Kidney (tissue), 14 donors: Measurements from ENCODE around the gene PPP6R1. TPM values are rescaled to one million over a fixed set of nuclear protein-coding genes. Genes with fewer than 3 reads are reported as not detected.
A peak's percentile ranks its signal among the peaks of the same experiment; 100 is the strongest.

Experiments used
- DNase-seq, 5 donors: peaks; one replicate each; pipeline ENCODE4 v3.0.0-alpha.2; 2013 to 2020
- FAIRE-seq: peaks from 2 replicates; lab custom pipeline; 2012; peaks lifted over from hg19 to GRCh38; lab: Jason Lieb, UNC
- H3K27ac ChIP-seq, 2 donors: one replicate each; pipeline ENCODE4 v1.7.0; 2013; ENCODE audit warnings: low read depth in 2 of 2, low read length in 2 of 2, inconsistent platforms in 1 of 2
- H3K27me3 ChIP-seq: one replicate; pipeline ENCODE4 v1.7.1; 2013; ENCODE audit warnings: low read length, inconsistent platforms; ENCODE audit not compliant: control insufficient read depth, insufficient read depth
- H3K36me3 ChIP-seq, 3 donors: one replicate each; pipeline versions ENCODE4 v1.7.0 to v1.7.1; 2013; ENCODE audit warnings: low read length in 3 of 3, control low read depth in 1 of 3, inconsistent platforms in 1 of 3; ENCODE audit not compliant: insufficient read depth in 3 of 3, control insufficient read depth in 2 of 3
- H3K4me1 ChIP-seq, 3 donors: one replicate each; pipeline versions ENCODE4 v1.7.0 to v1.7.1; 2013; ENCODE audit warnings: low read length in 3 of 3, inconsistent platforms in 1 of 3, low read depth in 1 of 3; ENCODE audit not compliant: control insufficient read depth in 2 of 3, insufficient read depth in 2 of 3
- H3K4me3 ChIP-seq, 3 donors: one replicate each; pipeline versions ENCODE4 v1.7.0 to v1.8.1; 2013; ENCODE audit warnings: low read length in 3 of 3, control low read depth in 1 of 3, inconsistent platforms in 1 of 3
- H3K9ac ChIP-seq, 3 donors: one replicate each; pipeline versions ENCODE4 v1.7.0 to v1.7.1; 2013; ENCODE audit warnings: low read length in 3 of 3, control low read depth in 1 of 3, inconsistent platforms in 1 of 3
- H3K9me3 ChIP-seq, 3 donors: one replicate each; pipeline versions ENCODE4 v1.7.0 to v1.7.1; 2013; ENCODE audit warnings: low read length in 3 of 3, control low read depth in 1 of 3, inconsistent platforms in 1 of 3; ENCODE audit not compliant: control insufficient read depth in 2 of 3, insufficient read depth in 1 of 3
- CTCF ChIP-seq: IDR thresholded peaks from 3 replicates; pipeline ENCODE4 v1.5.1; 2012; ENCODE audit warnings: mild to moderate bottlenecking, moderate library complexity, borderline replicate concordance; ENCODE audit not compliant: insufficient read depth; ENCODE audit errors: extremely low read depth
- intact Hi-C: fragments of 100-400 bp; cut with DNase I; formaldehyde crosslinking; loops from one replicate; pipeline ENCODE4 v1.11.1; 2022
- polyA plus RNA-seq: library from polyadenylated mRNA; stranded (reverse); fragments of 350-450 nt; fragmentation: Illumina TruSeq; extraction: RNeasy Lipid Tissue Mini Kit (QIAGEN cat#74804); gene quantifications from one replicate; pipeline ENCODE4 v1.2.3, GENCODE V29; 2014; ENCODE audit warnings: low read depth, low replicate concordance; ENCODE audit not compliant: insufficient read depth
- total RNA-seq: library from RNA; stranded (reverse); fragmentation: NEBNext Ultra II Directional; extraction: Animal tissue kit (Norgen Biotek cat#: 25700); gene quantifications from one replicate; pipeline ENCODE4 v1.2.1, GENCODE V29; 2021
- donor health status: control.
- donor health status: control.
- donor health status: control.
- donor health status: control.
- donor health status: control.
- donor health status: DM: yes; HTN: yes; CAD: no.
- donor health status: Normal renal cell carcinoma (clear cell type).

PPP6R1 gene
- total and polyA plus RNA-seq, 2 donors from 2014 or later, result 30.6 to 61.6 TPM

GRCh38 chr19:55220525-55220924, 38.3 kb downstream of the PPP6R1 start:
- no peak overlapping the region for H3K4me3 ChIP-seq
- H3K36me3 ChIP-seq, result no peaks in the 10 kb centered on the region
- no peaks in the 10 kb centered on the region for H3K27me3 ChIP-seq
- no peak for TF ChIP-seq CTCF
- intact Hi-C loops, result no loop called here
- peaks cover 0 to 2% (median 0%) of the 10 kb centered on the region in 3 donors for H3K4me1 ChIP-seq
- DNase-seq (peak in 1 of 5 donors; percentile 20), FAIRE-seq (no peak)
- no peak overlapping the region for H3K9ac ChIP-seq
- no peak overlapping the region for H3K27ac ChIP-seq
- no peaks in the 10 kb centered on the region for H3K9me3 ChIP-seq

- intact Hi-C loops, result no loop called here
- Histone ChIP-seq H3K27ac (no peak overlapping the region), H3K9ac (no peak overlapping the region), H3K4me3 (peak overlapping the region in 1 of 3 donors; percentile 39), H3K4me1 (peaks cover 0 to 2% (median 0%) of the 10 kb centered on the region in 3 donors), H3K27me3 (no peaks in the 10 kb centered on the region), H3K9me3 (peaks cover 0 to 4% (median 2%) of the 10 kb centered on the region in 3 donors), H3K36me3 (no peaks in the 10 kb centered on the region)
- DNase-seq (peak; percentile 77 to 90 (median 87)), FAIRE-seq (no peak)
- no peak for TF ChIP-seq CTCF
These were observed 42.2 kb downstream of the PPP6R1 start for GRCh38 chr19:55216461-55217198.

GRCh38 chr19:55213547-55213946, 45.3 kb downstream of the PPP6R1 start:
- H3K36me3 ChIP-seq, result no peaks in the 10 kb centered on the region
- intact Hi-C loops, result no loop called here
- no peak for TF ChIP-seq CTCF
- FAIRE-seq, result no peak
- no peak overlapping the region for H3K27ac ChIP-seq
- H3K27me3 ChIP-seq, result no peaks in the 10 kb centered on the region
- no peak overlapping the region for H3K9ac ChIP-seq
- peaks cover 0 to 2% (median 0%) of the 10 kb centered on the region in 3 donors for H3K4me1 ChIP-seq
- H3K9me3 ChIP-seq, result peaks cover 0 to 4% (median 2%) of the 10 kb centered on the region in 3 donors
- H3K4me3 ChIP-seq, result no peak overlapping the region
- DNase-seq, result no peak

- no peak overlapping the region for H3K9ac ChIP-seq
- H3K27me3 ChIP-seq, result no peaks in the 10 kb centered on the region
- H3K36me3 ChIP-seq, result no peaks in the 10 kb centered on the region
- FAIRE-seq, result no peak
- DNase-seq, result no peak
- intact Hi-C loops, result no loop called here
- H3K27ac ChIP-seq, result no peak overlapping the region
- TF ChIP-seq CTCF, result no peak
- H3K4me1 ChIP-seq, result peaks cover 0 to 2% (median 0%) of the 10 kb centered on the region in 3 donors
- no peak overlapping the region for H3K4me3 ChIP-seq
- peaks cover 0 to 4% (median 2%) of the 10 kb centered on the region in 3 donors for H3K9me3 ChIP-seq
These were observed 46.4 kb downstream of the PPP6R1 start for GRCh38 chr19:55212447-55212846.
